SU-DHL-6 (cell line): ENCODE results near the gene ZMYM3.

Source experiments
- H2AFZ ChIP-seq: fragments of 200-600 bp; sonication (generic); 2 replicates; pipeline ENCODE4 v1.6.1; 2014; ENCODE audit warnings: low read depth, mild to moderate bottlenecking, moderate library complexity, mixed read lengths, antibody characterized with exemption, low read length; ENCODE audit not compliant: severe bottlenecking
- H3F3A ChIP-seq: fragments of 200-600 bp; shearing (Covaris generic); 2 replicates; pipeline ENCODE4 v1.6.0; 2016; ENCODE audit warnings: antibody characterized with exemption, mild to moderate bottlenecking; ENCODE audit not compliant: insufficient read depth
- H3K27ac ChIP-seq: fragments of 200-600 bp; sonication (generic); 2 replicates; pipeline ENCODE4 v1.5.1; 2016; ENCODE audit warnings: low read depth, mild to moderate bottlenecking, low read length, moderate library complexity, mixed read lengths
- H3K27me3 ChIP-seq: fragments of 200-600 bp; sonication (generic), shearing (Covaris generic); 2 replicates; pipeline ENCODE4 v1.6.0; 2014; ENCODE audit warnings: mild to moderate bottlenecking, low read length
- H3K36me3 ChIP-seq: fragments of 200-600 bp; sonication (generic); 2 replicates; pipeline ENCODE4 v1.6.1; 2014; ENCODE audit warnings: mild to moderate bottlenecking, low read length, mixed read lengths
- H3K4me2 ChIP-seq: fragments of 300-600, 200-600 bp; shearing (Covaris generic), sonication (generic); 2 replicates; pipeline ENCODE4 v1.6.0; 2014; ENCODE audit warnings: low read length, low read depth, mild to moderate bottlenecking; ENCODE audit not compliant: poor library complexity, severe bottlenecking
- H3K4me3 ChIP-seq: fragments of 200-600 bp; sonication (generic); 2 replicates; pipeline ENCODE4 v1.5.1; 2014; ENCODE audit warnings: antibody characterized with exemption, low read length, mild to moderate bottlenecking, mixed read lengths; ENCODE audit not compliant: insufficient read depth, poor library complexity, severe bottlenecking
- H3K79me2 ChIP-seq: fragments of 200-600 bp; sonication (generic); 2 replicates; pipeline ENCODE4 v1.6.1; 2014; ENCODE audit warnings: mild to moderate bottlenecking, low read length, moderate library complexity; ENCODE audit not compliant: insufficient read depth
- H3K9ac ChIP-seq: fragments of 200-600 bp; sonication (generic); 2 replicates; pipeline ENCODE4 v1.7.0; 2014; ENCODE audit warnings: mild to moderate bottlenecking, low read length
- H3K9me2 ChIP-seq: fragments of 200-600 bp; sonication (generic); replicated peaks from 2 replicates; pipeline ENCODE4 v1.6.1; 2014; ENCODE audit warnings: low read length; ENCODE audit not compliant: insufficient read depth
- H3K9me3 ChIP-seq: fragments of 200-600 bp; sonication (generic); 2 replicates; pipeline ENCODE4 v1.6.1; 2014; ENCODE audit warnings: low read length, mixed read lengths; ENCODE audit not compliant: insufficient read depth
- H4K20me1 ChIP-seq: fragments of 200-600 bp; sonication (generic); 2 replicates; pipeline ENCODE4 v1.6.1; 2014; ENCODE audit warnings: low read depth, mild to moderate bottlenecking, antibody characterized with exemption, low read length, moderate library complexity, mixed read lengths
- CTCF ChIP-seq: fragments of 200-600 bp; sonication (generic); IDR thresholded peaks from one replicate; pipeline ENCODE4 v1.5.1; 2017; ENCODE audit warnings: antibody characterized with exemption, mild to moderate bottlenecking, low read length, moderate library complexity; ENCODE audit not compliant: insufficient read depth, poor library complexity, severe bottlenecking
- EZH2phosphoT487 ChIP-seq: fragments of 200-600 bp; sonication (generic), shearing (Covaris generic); conservative IDR thresholded peaks from 2 replicates; pipeline ENCODE4 v1.6.1; 2018; ENCODE audit warnings: mild to moderate bottlenecking, antibody characterized with exemption, low read length, moderate library complexity, mixed read lengths

ZMYM3 gene

GRCh38 chrX:71195964-71196649 is 57.8 kb downstream of the ZMYM3 start:
- H3K36me3 ChIP-seq: no peaks in the 10 kb centered on the region
- H3K4me3 ChIP-seq: peak overlapping the region; percentile 65
- H3K79me2 ChIP-seq: peaks cover 28% of the 10 kb centered on the region
- TF ChIP-seq CTCF: no peak
- no peak for TF ChIP-seq EZH2phosphoT487
- no peaks in the 10 kb centered on the region for H3K9me2 ChIP-seq
- H2AFZ ChIP-seq: no peak overlapping the region
- no peaks in the 10 kb centered on the region for H4K20me1 ChIP-seq
- H3K27ac ChIP-seq: peak overlapping the region; percentile 61
- H3K4me2 ChIP-seq: peak overlapping the region; percentile 78
- no peaks in the 10 kb centered on the region for H3K9me3 ChIP-seq
- peaks cover 5% of the 10 kb centered on the region; the same call in 1 of the 2 replicates for H3F3A ChIP-seq
- peak overlapping the region; percentile 72 for H3K9ac ChIP-seq
- no peaks in the 10 kb centered on the region for H3K27me3 ChIP-seq

GRCh38 chrX:71191248-71191647 is 62.7 kb downstream of the ZMYM3 start:
- H3K9me2 ChIP-seq: no peaks in the 10 kb centered on the region
- H3K79me2 ChIP-seq: peaks cover 16% of the 10 kb centered on the region
- no peak overlapping the region for H3K4me3 ChIP-seq
- H3K27ac ChIP-seq: no peak overlapping the region
- H3K9me3 ChIP-seq: no peaks in the 10 kb centered on the region
- TF ChIP-seq CTCF: no peak
- H4K20me1 ChIP-seq: no peaks in the 10 kb centered on the region
- H3F3A ChIP-seq: peaks cover 4% of the 10 kb centered on the region; the same call in 1 of the 2 replicates
- no peak overlapping the region for H2AFZ ChIP-seq
- H3K27me3 ChIP-seq: no peaks in the 10 kb centered on the region
- H3K36me3 ChIP-seq: no peaks in the 10 kb centered on the region
- no peak overlapping the region for H3K4me2 ChIP-seq
- no peak overlapping the region for H3K9ac ChIP-seq
